Vagina (tissue), 2 donors: ENCODE data around the gene CDC42. TPM values are rescaled to one million over a fixed set of nuclear protein-coding genes. Genes with fewer than 3 reads are reported as not detected.

Experiments
- DNase-seq, 2 donors: peaks; one replicate each; pipeline ENCODE4 v3.0.0-alpha.2; 2017; ENCODE audit errors: extremely low spot score in 2 of 2
- H3K27ac ChIP-seq: fragments of 200-600 bp; sonication (generic); one replicate; pipeline ENCODE4 v1.5.1; 2019
- H3K27me3 ChIP-seq: fragments of 200-600 bp; sonication (generic); one replicate; pipeline ENCODE4 v1.5.1; 2019
- H3K36me3 ChIP-seq, 2 donors: fragments of 200-600 bp; sonication (generic); one replicate each; pipeline ENCODE4 v1.5.1; 2017 to 2019
- H3K4me1 ChIP-seq: fragments of 200-600 bp; sonication (generic); one replicate; pipeline ENCODE4 v1.5.1; 2019
- H3K4me3 ChIP-seq, 2 donors: fragments of 200-600 bp; sonication (generic); 1 replicate in 1 of 2; 2 replicates in 1 of 2; pipeline ENCODE4 v1.5.1; 2016 to 2019
- H3K9me3 ChIP-seq: fragments of 200-600 bp; sonication (generic); one replicate; pipeline ENCODE4 v1.5.1; 2019
- CTCF ChIP-seq, 3 experiments: fragments of 450-650 bp in 2 of 3; fragments of 200-600 bp in 1 of 3; sonication (generic) in 1 of 3; IDR thresholded peaks; one replicate each; pipeline ENCODE4 v1.5.1; 2017 to 2019; ENCODE audit warnings: antibody characterized with exemption in 3 of 3, mild to moderate bottlenecking in 2 of 3, moderate library complexity in 2 of 3
- POLR2A ChIP-seq, 2 donors: fragments of 450-650 bp; IDR thresholded peaks; one replicate each; pipeline ENCODE4 v1.6.1; 2017; ENCODE audit warnings: antibody characterized with exemption in 2 of 2, mild to moderate bottlenecking in 2 of 2, moderate library complexity in 2 of 2
- POLR2AphosphoS5 ChIP-seq, 2 donors: sonication (generic); formaldehyde crosslinking; IDR thresholded peaks; one replicate each; pipeline ENCODE4 v1.9.0; 2017; ENCODE audit warnings: antibody characterized with exemption in 2 of 2, mild to moderate bottlenecking in 2 of 2, low read depth in 1 of 2; ENCODE audit not compliant: insufficient read depth in 1 of 2
- intact Hi-C: fragments of 100-400 bp; cut with DNase I; formaldehyde crosslinking; loops from one replicate; pipeline ENCODE4 v1.15.1; 2023
- total RNA-seq: library from RNA; depleted of rRNA; stranded (reverse); fragments of >200 nt; gene quantifications from one replicate; pipeline ENCODE4 v1.2.3, GENCODE V29; 2016

The CDC42 gene
- total RNA-seq, 1 donor from 2014 or later: 141 TPM

DNA sequence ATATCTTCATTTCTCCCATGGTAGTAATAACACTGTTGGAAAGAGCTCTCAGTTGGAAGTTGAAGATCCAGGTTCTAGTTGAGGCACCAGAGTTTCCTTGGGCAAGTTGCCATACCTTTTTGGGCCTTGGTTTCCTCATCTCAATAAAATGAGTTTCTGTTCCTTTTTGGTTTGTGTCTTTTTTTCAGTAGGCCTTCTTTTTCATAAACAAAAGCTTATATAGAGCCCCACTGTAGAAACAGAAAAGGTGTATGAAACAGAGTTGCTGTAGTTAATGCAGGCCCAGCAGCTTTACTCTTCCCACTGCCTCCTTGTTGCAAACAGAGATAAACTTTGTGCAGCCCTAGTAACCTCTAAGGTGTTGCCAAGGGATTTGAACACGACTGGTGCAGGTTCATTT is 48.7 kb downstream of the CDC42 start:
- Histone ChIP-seq H3K4me1 (peaks cover 26% of the 10 kb centered on the region), H3K9me3 (no peaks in the 10 kb centered on the region), H3K27ac (no peak overlapping the region), H3K36me3 (peaks cover 0 to 20% of the 10 kb centered on the region in 2 donors), H3K4me3 (no peak overlapping the region), H3K27me3 (no peaks in the 10 kb centered on the region)
- intact Hi-C loops: no loop called here
- no peak for DNase-seq
- TF ChIP-seq CTCF (IDR thresholded peaks at IDR 0.05): no peak

- TF ChIP-seq POLR2A (IDR thresholded peaks at IDR 0.05) (no peak), CTCF (IDR thresholded peaks at IDR 0.05) (no peak)
- Histone ChIP-seq H3K4me3 (no peak overlapping the region), H3K27me3 (no peaks in the 10 kb centered on the region), H3K9me3 (no peaks in the 10 kb centered on the region), H3K36me3 (peaks cover 0 to 12% of the 10 kb centered on the region in 2 donors), H3K4me1 (peaks cover 25% of the 10 kb centered on the region), H3K27ac (no peak overlapping the region)
- intact Hi-C loops: no loop called here
- no peak for DNase-seq
Measured at GRCh38 chr1:22101995-22102394, 49.5 kb downstream of the CDC42 start.

DNA sequence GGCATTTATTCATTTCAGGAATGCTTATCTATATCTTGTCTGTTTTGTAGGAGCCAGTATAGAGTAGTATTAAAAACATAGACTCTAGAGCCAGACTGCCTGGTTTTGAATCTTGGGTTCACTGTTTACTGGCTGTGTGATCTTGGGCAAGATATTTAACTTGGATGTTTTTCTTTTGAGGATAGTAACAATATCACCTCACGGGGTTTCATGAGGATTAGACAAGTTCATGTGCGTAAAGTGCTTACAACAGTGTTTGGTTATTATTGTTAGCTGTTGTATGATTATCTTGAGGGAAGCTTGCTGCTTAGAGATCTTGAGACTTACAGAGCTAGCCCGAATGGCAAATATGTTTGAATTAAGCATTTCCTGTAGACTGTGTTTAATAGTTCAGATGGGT is 50.2 kb downstream of the CDC42 start:
- H3K36me3 ChIP-seq: peaks cover 0 to 5% of the 10 kb centered on the region in 2 donors

DNA sequence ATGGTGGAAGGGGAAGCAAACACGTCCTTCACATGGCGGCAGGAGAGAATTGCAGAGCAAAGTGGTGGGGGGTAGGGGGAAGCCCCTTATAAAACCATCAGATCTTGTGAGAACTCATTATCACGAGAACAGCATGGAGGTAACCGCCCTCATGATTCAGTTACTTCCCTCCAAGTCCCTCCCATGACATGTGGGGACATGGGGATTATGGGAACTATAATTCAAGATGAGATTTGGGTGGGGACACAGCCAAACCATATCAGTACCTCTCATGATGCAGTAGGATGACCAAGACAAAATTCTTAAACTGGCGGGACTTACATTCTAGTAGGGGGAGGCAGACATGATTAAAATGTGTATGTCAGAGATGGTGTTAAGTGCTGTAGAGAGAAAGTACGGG is 51.6 kb downstream of the CDC42 start:
- Histone ChIP-seq H3K36me3 (peaks cover 0 to 5% of the 10 kb centered on the region in 2 donors), H3K27ac (no peak overlapping the region), H3K4me3 (no peak overlapping the region), H3K27me3 (no peaks in the 10 kb centered on the region), H3K4me1 (peaks cover 34% of the 10 kb centered on the region), H3K9me3 (no peaks in the 10 kb centered on the region)
- DNase-seq: no peak
- no peak for TF ChIP-seq CTCF (IDR thresholded peaks at IDR 0.05)
- no peak for TF ChIP-seq POLR2AphosphoS5 (IDR thresholded peaks at IDR 0.05; ENCODE audit: insufficient read depth in 1 of 2, low read depth in 1 of 2)
- intact Hi-C loops: no loop called here

More for the DNA sequence above, 50.2 kb downstream of the CDC42 start:
- no peak overlapping the region for H3K27ac ChIP-seq
- H3K4me3 ChIP-seq: no peak overlapping the region
- H3K4me1 ChIP-seq: peaks cover 25% of the 10 kb centered on the region
- intact Hi-C loops: no loop called here
- no peak for DNase-seq
- H3K27me3 ChIP-seq: no peaks in the 10 kb centered on the region
- TF ChIP-seq CTCF (IDR thresholded peaks at IDR 0.05): no peak
- TF ChIP-seq POLR2A (IDR thresholded peaks at IDR 0.05): no peak
- TF ChIP-seq POLR2AphosphoS5 (IDR thresholded peaks at IDR 0.05; ENCODE audit: insufficient read depth in 1 of 2, low read depth in 1 of 2): no peak
- no peaks in the 10 kb centered on the region for H3K9me3 ChIP-seq

DNA sequence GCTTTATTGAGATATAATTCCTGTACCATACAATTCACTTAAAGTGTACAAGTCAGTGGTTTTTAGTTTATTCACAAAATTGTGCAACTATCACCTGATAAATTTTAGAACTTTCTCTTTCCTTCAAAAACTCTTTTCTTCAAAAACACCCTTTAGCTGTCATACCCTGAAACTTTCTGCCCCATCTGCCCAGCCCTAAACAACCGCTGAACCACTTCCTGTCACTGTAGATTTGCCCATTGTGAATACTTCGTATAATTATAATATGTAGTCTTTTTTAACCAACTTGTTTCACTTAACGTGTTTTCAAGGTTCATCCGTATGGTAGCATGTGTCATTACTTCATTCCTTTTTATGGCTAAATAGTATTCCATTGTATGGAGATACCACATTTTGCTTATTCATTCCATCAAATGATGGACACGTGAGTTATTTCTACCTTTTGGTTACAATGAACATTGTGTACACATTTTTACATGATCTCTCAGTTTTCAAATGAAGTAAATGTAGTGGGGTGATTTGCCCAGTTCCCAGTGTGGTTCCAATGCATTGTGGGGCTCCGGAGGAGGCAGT is 52.4 kb downstream of the CDC42 start:
- TF ChIP-seq POLR2A (IDR thresholded peaks at IDR 0.05) (no peak), POLR2AphosphoS5 (IDR thresholded peaks at IDR 0.05; ENCODE audit: insufficient read depth in 1 of 2, low read depth in 1 of 2) (no peak), CTCF (IDR thresholded peaks at IDR 0.05) (no peak)
- intact Hi-C loops: no loop called here
- no peak overlapping the region for H3K27ac ChIP-seq
- DNase-seq: no peak
- H3K36me3 ChIP-seq: peaks cover 0 to 5% of the 10 kb centered on the region in 2 donors
- no peaks in the 10 kb centered on the region for H3K9me3 ChIP-seq
- no peak overlapping the region for H3K4me3 ChIP-seq
- peaks cover 41% of the 10 kb centered on the region for H3K4me1 ChIP-seq
- no peaks in the 10 kb centered on the region for H3K27me3 ChIP-seq
